Suprapubic skin (tissue), 4 donors: Measurements from ENCODE around the gene CHST15.

Experiments used
- CTCF ChIP-seq, 2 donors: fragments of 200-600 bp in 1 of 2; fragments of 450-650 bp in 1 of 2; sonication (generic) in 1 of 2; IDR thresholded peaks; one replicate each; pipeline ENCODE4 v1.5.1; 2016 to 2019; ENCODE audit warnings: antibody characterized with exemption in 2 of 2, mild to moderate bottlenecking in 1 of 2, moderate library complexity in 1 of 2
- POLR2A ChIP-seq, 2 donors: fragments of 450-650 bp; IDR thresholded peaks; one replicate each; pipeline ENCODE4 v1.6.1; 2017; ENCODE audit warnings: antibody characterized with exemption in 2 of 2, mild to moderate bottlenecking in 2 of 2, moderate library complexity in 2 of 2
- POLR2AphosphoS5 ChIP-seq, 3 donors: sonication (generic); formaldehyde crosslinking; IDR thresholded peaks; one replicate each; pipeline ENCODE4 v1.6.1; 2017; ENCODE audit warnings: antibody characterized with exemption in 3 of 3

DNA sequence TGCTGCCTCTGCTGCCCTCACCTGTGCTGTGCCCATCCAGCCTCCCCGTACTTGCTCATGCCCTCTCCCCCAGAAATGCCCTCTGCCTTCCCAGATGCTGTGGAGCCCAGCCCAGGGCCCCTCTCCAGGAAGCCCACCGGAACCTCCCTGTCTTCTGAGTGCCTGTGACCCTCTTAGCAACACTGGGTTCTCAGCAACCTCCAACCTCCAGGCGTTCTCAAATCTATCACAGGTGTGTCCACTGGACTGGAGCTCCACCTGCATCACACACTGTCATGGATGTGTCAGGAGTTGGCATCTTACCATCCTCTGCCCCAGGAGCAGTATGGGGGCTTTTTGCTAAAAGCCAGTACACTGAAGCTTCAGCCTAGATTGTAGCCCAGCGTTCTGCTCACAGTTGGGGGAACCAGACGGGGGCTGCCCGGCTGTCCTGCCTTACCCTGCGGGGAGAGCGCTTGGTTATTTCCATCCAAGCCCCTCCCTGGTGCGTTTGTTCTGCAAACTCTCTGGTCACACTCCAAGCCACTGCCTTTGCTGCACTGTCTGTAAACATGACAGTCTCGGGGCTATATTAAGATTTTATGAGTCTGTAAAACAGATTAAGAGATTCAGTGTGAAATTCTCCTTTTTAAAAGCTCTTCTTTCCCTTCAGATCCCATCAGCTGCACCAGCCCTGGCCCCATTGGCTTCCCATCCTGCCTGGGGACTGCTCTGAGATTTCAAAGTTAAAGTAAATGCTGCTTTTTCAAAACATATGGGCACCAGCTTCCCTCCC, 130.5 kb downstream of the CHST15 start:
- no peak for TF ChIP-seq CTCF (IDR thresholded peaks at IDR 0.05)
- no peak for TF ChIP-seq POLR2AphosphoS5 (IDR thresholded peaks at IDR 0.05)
- no peak for TF ChIP-seq POLR2A (IDR thresholded peaks at IDR 0.05)
